GM19328 (cell line): Measurements from ENCODE around the gene DLX1.
"Not testable (repeated sequence)": the region's sequence is repeated elsewhere in the genome, so short reads cannot be mapped to it uniquely, and the experiment has no call there.

Experiments
- ATAC-seq: cut with Tn5 transposase; IDR thresholded peaks from one replicate; pipeline ENCODE4 v1.9.1; 2021; ENCODE audit warnings: mild to moderate bottlenecking, moderate library complexity; ENCODE audit not compliant: unreplicated experiment

The DLX1 gene

GRCh38 chr2:172109256-172109987 lies 24.1 kb downstream of the DLX1 start:
- ATAC-seq, result no peak

DNA sequence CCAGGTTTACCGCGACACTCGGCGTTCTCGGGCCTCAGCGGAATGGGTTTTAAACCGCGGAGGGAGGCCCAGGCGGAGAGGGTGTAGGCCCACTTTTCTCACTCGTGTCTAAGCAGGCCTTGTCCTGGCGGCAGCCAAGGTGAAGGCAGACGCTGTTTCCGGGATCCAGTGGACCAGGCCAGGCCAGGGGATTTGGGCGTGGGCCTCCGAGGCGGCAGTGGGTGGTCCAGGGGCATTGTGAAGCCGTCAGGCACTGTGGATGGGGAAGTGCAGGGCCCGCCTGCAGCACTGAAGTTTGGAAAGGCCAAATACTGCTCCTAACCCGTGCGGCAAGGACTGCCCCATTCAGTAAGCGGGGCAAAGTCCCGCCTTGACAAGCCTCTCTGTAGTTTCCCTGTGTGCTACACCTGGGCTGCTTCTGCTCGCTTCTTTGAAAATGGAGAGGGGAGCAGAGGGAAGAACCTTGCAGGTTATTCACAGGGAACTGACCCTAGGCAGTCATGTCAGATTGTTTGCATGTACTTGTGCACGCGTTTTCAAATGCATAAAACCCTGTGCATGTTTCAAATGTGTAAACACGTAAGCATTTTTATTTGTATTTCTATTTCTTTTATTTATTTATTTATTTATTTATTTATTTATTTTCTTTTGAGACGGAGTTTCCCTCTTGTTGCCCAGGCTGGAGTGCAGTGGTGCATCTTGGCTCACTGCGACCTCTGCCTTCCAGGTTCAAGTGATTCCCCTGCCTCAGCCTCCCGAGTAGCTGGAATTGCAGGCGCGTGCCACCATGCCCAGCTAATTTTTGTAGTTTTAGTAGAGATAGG lies 24.9 kb downstream of the DLX1 start:
- ATAC-seq, result no peak

GRCh38 chr2:172113617-172114016 lies 28.3 kb downstream of the DLX1 start:
- ATAC-seq, result no peak

- not testable (repeated sequence) for ATAC-seq
Measured at GRCh38 chr2:172114176-172114575, 28.9 kb downstream of the DLX1 start.

GRCh38 chr2:172114579-172114978 lies 29.3 kb downstream of the DLX1 start:
- ATAC-seq, result no peak

DNA sequence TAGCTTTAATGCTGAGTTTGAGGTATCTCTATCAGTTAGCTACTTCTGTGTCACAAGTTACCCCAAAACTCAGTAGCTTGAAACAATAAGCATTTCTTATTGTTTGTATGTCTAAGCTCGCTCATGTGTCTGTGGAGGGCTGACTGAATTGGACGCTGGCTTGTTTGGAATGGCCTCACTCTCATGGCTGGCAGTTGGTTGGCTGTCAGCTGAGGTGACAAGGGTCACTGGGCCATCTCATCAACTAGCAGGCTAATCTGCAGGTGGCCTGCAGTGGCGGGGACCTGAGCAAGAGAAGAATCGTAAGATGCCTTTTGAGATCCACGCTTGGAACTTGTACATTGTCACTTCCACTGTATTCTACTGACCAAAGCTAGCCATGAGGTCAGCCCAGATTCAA lies 30.8 kb downstream of the DLX1 start:
- ATAC-seq, result no peak

- ATAC-seq, result no peak
Measured at GRCh38 chr2:172119089-172119488, 33.8 kb downstream of the DLX1 start.

- no peak for ATAC-seq
Measured at GRCh38 chr2:172120118-172120517, 34.8 kb downstream of the DLX1 start.

DNA sequence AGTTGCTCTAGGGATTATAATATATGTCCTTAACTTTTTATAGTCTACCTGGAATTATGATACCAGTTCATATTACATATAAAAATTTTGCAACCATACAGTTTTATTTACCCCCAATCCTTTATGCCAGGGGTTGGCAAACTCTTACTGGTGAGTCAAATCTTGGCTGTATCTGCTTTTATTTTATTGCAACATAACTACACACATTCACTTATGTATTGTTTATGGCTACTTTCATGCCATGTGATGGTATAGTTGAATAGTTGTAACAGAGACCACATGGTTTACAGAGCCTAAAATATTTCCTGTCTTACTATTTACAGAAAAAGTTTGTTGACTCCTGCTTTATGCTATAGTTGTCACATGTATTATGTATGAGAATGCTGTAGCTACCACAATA lies 43.2 kb downstream of the DLX1 start:
- no peak for ATAC-seq

GRCh38 chr2:172129404-172129803 lies 44.1 kb downstream of the DLX1 start:
- no peak for ATAC-seq

DNA sequence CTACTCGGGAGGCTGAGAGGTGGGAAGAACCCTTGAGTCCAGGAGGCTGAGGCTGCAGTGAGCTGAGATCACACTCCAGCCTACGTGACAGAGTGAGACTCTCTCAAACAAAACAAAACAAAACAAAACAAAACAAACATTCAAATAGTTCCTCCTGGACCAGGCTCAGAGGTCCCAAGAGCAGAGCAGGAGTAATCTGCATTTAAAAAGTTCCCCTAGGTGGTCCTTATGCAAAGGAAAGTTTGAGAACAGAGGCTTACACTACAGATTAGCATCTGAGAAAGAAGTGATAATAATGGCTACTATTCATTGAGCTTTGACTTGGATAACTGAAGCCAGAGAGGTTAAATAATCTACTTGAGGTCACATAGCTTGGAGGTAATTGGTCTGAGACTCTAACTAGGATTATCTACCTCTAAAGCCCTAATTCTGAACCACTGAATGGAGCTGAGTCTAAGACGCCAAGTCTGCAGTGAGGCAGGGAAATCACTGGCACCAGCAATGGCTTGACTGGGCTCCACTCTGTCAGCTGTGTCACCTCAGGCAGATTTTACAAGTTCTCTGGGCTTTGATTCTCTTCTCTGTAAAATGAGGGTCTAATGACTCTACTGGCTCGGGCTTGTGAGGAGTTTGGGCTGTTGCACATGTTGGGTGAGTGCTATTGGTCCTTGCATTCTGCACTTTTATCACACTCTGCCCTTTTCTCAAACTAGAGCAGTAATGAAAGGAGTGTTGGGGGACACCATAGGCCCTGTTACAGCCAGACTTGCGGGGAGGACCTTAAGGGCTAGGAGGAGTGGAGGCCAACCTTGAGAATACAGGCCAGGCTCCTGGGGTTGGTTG lies 46.6 kb downstream of the DLX1 start:
- ATAC-seq, result no peak

GRCh38 chr2:172134270-172134669 lies 49.0 kb downstream of the DLX1 start:
- ATAC-seq, result no peak

DNA sequence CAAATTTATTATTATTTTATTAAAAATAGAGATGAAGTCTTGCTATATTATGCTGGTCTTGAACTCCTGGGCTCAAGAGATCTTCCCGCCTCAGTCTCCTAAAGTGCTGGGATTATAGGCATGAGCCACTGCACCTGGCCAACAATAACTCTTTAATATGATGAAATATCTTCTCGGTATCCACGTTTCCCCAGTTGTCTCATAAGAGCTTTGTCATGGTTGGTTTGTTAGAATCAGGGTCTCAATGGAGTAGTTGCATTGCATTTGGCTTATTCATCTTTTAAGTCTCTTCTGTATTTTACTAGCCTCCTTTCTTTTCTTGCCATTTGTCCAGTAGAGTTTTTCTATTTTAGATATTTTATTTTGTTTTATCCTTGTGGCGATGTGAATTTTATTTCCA lies 50.1 kb downstream of the DLX1 start:
- ATAC-seq, result no peak

GRCh38 chr2:172137109-172137508 lies 51.8 kb downstream of the DLX1 start:
- ATAC-seq, result no peak

GRCh38 chr2:172137943-172138342 lies 52.6 kb downstream of the DLX1 start:
- ATAC-seq, result no peak

GRCh38 chr2:172138727-172139126 lies 53.4 kb downstream of the DLX1 start:
- not testable (repeated sequence) for ATAC-seq
